Left colon (tissue), 2 donors: ENCODE measurements around the gene HOTAIR. TPM values are rescaled to one million over a fixed set of nuclear protein-coding genes. Genes with fewer than 3 reads are reported as not detected.

Source experiments
- ATAC-seq: fragments of 200-7000 bp; cut with Tn5 transposase; one replicate; pipeline ENCODE4 v1.9.1; 2020; ENCODE audit warnings: mild to moderate bottlenecking, moderate library complexity
- DNase-seq, 2 donors: peaks; one replicate each; pipeline ENCODE4 v3.0.0-alpha.2; 2020
- intact Hi-C, 2 donors: fragments of 100-400 bp; cut with DNase I in 1 of 2; cut with micrococcal nuclease in 1 of 2; formaldehyde crosslinking; loops; one replicate each; pipeline versions ENCODE4 v1.11.2 to v1.14.0; 2022; cut with DNase I, micrococcal nuclease
- total RNA-seq, 2 donors: library from RNA; stranded (reverse); fragmentation: NEBNext Ultra II Directional; extraction: Animal tissue kit (Norgen Biotek cat#: 25700); gene quantifications; one replicate each; pipeline ENCODE4 v1.2.1, GENCODE V29; 2021
- donor health status: DM: no; HTN: no; CAD: no.
- donor health status: DM: yes; HTN: yes; CAD: no.

HOTAIR gene
- total RNA-seq, 2 donors from 2014 or later, result not detected

DNA sequence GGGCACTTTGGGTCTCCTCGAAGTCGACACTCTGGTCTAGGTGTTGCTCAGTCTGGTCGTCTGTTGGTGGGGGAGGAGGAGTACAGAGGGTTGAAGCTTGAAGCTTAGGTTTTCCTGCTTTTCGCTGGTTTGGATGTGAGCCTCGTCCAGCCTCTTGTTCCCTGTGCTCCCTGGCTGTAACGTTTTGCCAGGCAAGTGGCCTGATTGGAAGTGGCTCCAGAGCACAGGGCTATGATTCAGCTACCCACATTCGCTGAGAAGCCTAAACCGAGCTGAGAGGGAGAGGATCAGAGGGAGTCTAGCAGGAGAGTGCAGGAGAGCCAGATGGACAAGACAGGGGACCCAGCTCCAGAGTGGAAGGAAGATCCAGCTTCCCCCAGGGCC, 16.3 kb upstream of the HOTAIR start:
- ATAC-seq (no peak), DNase-seq (no peak)
- intact Hi-C loops, result no loop called here

DNA sequence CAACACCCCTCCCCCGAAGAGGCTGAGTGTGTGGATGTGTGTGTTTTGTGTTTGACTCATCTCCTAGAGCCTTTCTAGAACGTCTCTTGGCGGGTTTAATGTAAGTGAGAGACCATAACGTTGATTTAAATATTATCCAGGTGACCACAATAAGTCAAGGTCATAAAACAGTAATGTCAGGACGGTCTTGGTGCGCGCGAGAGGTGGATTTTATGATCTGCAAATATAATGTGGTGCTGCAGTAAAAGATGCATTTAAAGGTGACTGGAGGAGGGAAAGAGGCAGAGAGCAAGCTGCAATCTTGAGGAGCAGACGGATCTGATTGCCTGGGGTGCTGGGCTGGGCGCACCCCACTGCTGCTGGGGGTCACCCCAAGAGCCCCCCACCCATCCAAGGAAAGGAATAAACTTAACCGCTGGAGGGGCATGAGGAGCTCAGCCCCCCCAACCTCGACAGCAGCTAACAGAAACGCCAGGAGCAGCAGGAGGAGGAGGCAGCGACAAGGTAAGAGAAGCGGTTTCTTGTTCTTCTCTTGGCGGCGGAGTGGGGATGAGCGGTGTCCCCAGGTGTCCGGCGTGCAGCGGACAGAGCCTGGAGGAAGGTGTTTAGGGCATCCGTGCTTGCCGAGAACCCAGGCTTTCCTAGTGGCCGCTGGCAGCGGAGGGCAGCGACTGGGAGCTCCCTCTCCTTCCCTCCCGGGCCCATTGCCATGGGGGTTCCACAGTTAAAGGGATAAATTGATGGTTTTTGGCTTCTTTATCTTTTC, 15.7 kb upstream of the HOTAIR start:
- intact Hi-C loops, result no loop called here
- DNase-seq (no peak), ATAC-seq (peak; percentile 83)

DNA sequence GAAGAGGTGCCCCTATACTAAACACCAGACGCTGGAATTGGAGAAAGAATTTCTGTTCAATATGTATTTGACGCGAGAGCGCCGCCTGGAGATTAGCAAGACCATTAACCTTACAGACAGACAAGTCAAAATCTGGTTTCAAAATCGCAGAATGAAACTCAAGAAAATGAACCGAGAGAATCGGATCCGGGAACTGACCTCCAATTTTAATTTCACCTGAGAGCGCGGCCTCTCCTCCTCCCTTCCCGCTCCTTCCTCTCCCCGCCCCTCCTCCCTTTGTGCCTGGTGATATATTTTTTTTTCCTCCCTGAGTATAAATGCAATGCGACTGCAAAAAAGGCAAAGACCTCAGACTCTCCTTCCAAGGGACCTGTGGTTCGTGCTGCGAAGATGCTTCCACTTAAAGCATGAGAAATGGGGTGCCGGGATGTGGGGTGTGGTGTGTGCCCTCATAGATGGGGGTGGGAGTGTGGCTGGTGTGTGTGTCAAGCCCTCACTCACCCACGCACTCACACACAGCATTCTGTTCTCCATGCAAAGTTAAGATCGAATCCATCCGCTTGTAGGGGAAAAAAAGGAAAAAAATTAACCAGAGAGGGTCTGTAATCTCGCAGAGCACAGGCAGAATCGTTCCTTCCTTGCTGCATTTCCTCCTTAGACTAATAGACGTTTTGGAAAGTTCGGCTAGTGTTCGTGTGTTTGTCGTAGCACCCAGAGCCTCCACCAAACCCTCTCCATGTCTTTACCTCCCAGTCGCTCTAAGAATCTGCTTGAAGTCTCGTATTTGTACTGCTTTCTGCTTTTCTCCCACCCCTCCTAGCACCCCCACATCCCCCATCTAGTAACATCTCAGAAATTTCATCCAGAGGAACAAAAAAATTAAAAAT, 14.7 kb upstream of the HOTAIR start:
- peak in 1 of 2 donors; percentile 45 for DNase-seq
- no peak for ATAC-seq
- intact Hi-C loops, result no loop called here

DNA sequence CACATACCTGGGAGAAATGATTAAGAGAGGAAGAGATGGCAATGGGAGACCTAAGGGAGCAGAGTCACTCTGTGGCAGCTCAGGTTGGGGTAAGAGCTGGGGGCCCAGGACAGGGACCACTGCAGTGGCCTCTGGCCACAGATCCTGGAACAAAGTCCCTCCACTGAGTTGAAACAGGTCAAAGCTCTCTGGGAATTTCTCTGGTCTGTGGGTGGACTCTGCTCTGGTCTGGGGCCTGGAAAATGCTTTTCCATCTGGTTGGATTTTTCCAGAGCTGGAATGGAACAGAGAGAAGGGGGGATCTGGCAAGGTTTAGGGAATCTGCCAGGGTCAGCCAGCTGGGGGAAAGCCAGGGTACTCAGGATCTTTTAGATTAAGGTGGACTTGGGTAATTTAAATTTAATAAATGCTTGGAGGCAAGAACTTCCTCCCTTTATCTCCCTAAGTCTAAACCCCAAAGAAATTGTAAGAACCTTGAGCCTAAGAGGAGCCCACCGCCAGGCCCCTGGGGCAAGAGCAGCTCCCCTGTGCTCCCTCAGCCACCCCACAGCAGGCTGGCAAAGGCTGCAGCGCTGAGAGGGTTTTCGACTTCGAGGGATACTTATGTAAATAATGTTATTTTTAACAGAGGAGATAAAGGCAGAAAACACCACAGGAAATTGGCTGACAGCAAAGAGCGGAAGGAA, 13.9 kb upstream of the HOTAIR start:
- no peak for ATAC-seq
- DNase-seq, result no peak
- intact Hi-C loops, result no loop called here

DNA sequence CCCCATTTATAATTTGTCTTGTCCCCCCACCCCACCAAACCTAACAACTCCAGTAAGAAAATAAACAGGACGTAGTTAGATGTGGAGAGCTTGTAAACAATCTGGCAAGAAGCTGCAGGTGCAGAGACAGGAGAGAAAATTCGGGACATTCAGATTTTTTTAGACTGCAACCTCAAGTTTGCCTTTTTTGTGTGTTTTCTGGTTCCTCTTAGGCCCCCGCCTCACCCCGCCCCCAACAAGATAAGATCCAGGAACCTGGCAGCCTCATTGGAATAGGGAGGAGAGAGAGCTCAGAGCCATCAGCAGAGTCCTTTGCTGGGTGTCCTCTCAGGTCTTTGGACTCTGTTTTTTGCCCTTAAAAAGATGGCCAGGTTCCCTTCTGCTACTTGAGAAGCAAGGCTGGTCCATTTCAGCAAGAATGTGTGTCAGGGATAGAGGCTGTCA, 13.1 kb upstream of the HOTAIR start:
- DNase-seq (no peak), ATAC-seq (no peak)
- intact Hi-C loops, result no loop called here

DNA sequence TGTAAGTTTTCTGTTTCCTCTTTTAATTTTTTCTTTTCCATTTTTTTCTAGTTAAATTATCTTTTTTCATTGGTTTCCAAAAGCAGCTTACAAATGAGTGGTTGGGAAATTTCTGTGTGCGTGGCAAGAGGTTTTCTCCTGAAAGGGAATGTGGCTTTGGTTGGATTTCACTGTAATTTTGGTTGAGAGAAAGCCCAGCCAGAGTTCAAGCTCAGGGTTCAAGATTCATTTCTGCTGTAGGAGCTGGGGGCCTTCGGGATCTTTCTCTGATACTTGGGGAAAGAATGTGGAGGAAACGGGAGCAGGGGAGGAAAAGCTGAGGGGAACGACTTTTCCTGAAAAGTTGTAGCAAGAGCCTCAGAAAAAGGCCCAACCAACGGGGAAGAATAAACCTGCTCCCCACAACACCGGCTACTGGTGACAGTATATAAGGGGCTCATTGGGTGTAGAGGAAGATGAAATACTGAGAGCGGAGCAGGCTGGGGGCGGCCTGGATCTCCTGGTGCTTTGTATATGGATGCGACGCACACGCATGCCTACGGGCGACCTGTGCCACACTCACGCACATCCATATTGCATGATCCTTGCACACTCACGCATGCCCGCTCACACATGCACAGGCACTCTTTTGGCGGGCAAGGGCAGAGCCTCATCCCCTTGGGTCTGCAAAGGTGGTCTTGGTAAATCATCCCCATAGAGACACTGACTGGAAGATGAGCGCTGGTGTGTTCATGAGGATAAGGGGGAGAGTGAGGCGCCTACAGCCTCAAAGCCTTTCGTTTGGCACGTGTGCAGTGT, 12.1 kb upstream of the HOTAIR start:
- DNase-seq, result no peak

DNA sequence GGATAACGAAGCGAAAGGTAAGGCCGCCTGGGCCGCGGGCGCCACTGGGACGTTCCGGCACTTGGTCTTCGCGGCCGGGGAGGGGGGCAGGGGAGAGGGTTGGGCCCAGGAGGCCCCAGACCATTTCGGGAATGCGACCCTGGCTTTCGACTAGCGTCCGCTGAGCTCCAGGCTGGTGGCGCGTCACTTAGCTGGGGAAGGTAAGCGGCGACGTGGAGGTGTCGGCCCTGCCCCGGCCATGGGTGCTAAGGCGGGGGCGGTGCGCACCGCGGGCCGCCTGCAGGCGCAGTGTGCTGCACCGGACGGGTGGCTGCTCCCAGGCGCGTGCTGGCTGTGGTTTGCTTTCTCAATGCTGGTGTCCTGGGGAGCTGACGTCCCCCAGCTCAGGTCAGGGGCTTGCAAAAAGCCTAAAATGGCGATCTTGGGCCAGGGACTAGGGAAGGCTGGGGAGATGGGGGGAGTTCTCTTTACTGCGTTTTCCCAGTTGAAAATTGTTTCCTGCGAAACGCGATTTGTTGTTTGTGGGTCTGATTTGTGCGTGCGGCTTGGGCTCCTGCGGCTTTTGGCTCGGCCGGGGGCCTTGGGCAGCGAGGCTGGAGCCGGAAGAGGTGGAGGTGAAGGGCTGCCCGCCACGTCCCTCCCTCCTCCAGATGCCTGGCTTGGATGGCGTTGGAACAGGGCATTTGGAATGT, 11.4 kb upstream of the HOTAIR start:
- ATAC-seq, result peak; percentile 28
- intact Hi-C loops, result no loop called here
- DNase-seq, result no peak

More for the DNA sequence above, 12.1 kb upstream of the HOTAIR start:
- no peak for ATAC-seq
- intact Hi-C loops, result no loop called here

DNA sequence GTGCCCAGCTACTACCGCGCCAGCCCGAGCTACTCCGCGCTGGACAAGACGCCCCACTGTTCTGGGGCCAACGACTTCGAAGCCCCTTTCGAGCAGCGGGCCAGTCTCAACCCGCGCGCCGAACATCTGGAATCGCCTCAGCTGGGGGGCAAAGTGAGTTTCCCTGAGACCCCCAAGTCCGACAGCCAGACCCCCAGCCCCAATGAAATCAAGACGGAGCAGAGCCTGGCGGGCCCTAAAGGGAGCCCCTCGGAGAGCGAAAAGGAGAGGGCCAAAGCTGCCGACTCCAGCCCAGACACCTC, 10.9 kb upstream of the HOTAIR start:
- ATAC-seq, result no peak
- intact Hi-C loops, result no loop called here
- DNase-seq, result no peak

DNA sequence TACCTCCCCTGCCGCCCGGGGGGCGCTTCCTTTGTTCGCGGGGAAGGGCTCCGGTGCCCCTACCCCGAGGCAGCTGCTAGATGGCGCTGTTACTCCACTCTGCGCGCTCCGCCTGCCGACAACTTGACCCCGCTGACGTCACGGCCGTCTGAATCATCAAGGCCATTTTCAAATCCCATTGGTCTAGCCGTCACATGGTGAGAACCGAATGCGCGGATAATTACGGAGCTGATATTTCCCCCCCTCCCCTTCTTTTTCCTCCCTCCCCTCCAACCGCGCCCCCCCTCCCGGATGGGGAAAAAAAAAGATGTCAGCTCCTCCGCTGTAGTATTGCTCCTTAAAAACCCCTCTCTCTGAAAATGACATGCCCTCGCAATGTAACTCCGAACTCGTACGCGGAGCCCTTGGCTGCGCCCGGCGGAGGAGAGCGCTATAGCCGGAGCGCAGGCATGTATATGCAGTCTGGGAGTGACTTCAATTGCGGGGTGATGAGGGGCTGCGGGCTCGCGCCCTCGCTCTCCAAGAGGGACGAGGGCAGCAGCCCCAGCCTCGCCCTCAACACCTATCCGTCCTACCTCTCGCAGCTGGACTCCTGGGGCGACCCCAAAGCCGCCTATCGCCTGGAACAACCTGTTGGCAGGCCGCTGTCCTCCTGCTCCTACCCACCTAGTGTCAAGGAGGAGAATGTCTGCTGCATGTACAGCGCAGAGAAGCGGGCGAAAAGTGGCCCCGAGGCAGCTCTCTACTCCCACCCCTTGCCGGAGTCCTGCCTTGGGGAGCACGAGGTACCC, 10.3 kb upstream of the HOTAIR start, which contains the start of gene HOXC10:
HOXC10 (plus strand) TSS at position 246 of the 791 bp plus-strand sequence; CDS start at position 360, 114 bp downstream.
- peak; percentile 48 for ATAC-seq
- DNase-seq, result peak; percentile 60 to 76
- intact Hi-C loops, result no loop called here

DNA sequence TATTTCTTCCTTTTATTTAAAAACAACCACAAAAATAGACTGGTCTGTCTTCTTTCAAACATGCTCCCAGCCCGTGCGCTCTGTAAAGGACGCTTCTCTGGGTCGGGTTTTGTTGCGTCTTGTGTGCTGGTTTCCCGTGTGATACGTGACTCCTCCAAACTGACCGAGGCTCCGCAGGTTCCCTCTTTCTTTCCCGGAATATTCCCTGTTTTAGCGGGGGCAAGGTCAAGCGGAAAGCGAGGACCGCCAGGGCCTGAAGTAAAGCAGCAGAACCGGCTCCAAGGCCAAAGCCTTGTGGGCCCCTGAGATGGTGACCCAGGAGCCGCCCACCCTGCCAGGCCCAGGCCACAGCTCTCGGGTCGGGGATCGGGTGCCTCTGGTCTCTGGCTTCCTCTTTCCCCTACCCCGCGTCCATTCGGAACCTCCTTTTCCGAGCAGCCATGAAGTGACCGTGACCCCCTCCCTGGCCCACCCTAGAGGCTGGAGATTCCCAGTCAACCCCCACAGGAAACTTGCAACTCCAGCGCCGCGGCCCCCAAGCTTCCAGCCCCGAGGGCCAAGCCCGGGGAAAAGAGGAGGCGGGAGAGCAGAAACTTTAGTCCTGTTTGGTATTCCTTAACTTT, 9.3 kb upstream of the HOTAIR start:
- intact Hi-C loops, result no loop called here
- ATAC-seq, result no peak
- no peak for DNase-seq

DNA sequence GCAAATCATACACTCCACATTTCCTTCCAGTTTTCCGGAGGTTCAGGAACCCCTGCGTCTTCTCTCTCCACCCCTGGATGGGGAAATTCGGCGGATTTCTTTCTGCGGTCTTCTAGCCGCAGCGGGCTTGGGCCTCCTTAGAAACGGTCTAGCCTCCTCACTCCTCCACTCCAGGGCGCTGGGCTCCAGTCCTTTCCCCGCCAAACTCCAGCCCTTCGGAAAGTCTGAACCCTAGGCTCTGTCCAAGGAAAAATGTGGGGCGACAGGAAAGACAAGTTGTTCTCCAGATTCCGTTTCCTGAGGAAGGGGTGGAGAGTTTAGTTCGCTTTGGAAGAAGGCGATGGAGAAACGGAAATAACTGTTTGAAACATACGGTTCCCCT, 8.8 kb upstream of the HOTAIR start:
- intact Hi-C loops, result no loop called here
- DNase-seq, result no peak
- ATAC-seq, result no peak

DNA sequence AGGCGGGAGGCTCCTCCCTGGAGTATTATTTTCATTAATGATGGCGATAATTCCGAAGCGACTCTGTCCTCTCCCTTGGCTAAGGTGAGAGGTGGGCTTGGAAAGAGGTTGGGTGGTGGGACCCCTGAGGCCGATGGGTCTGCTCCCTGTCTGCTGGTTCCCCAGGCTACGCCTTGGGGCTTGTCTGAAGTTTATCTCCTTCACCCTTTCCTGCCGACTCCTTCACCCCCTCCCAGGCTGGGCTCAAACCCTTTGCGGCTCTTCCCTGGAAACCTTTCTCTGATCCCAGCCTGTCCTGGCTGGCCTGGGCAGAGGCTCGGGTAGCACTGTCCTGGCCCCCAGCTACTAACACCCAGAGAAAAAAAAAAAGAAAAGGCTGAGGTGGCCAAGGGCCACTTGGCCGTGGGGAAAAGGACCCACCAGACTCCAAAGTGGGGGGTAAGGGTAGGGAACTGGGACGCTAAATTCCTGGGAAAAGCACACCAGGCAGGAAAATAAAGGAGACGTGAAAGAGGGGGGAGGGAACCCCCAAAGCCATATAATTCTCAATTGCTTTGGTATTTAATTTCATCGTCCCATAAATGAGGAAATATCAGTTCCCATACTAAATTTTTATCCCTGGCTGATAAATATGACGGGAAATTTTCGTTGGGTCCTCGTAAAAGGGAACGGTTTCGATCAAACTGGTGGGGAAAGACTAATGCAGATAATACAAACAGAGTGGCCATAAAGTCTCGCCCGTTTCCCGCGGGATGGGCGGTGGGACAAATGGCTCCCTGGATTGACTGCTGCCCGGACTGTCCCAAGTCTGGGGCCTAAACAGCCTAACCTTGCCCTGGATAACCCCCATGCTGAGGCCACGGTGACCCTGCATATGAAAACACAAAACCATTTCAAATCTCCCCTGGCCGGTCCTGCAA, 8.2 kb upstream of the HOTAIR start:
- intact Hi-C loops, result no loop called here
- DNase-seq, result no peak
- no peak for ATAC-seq

DNA sequence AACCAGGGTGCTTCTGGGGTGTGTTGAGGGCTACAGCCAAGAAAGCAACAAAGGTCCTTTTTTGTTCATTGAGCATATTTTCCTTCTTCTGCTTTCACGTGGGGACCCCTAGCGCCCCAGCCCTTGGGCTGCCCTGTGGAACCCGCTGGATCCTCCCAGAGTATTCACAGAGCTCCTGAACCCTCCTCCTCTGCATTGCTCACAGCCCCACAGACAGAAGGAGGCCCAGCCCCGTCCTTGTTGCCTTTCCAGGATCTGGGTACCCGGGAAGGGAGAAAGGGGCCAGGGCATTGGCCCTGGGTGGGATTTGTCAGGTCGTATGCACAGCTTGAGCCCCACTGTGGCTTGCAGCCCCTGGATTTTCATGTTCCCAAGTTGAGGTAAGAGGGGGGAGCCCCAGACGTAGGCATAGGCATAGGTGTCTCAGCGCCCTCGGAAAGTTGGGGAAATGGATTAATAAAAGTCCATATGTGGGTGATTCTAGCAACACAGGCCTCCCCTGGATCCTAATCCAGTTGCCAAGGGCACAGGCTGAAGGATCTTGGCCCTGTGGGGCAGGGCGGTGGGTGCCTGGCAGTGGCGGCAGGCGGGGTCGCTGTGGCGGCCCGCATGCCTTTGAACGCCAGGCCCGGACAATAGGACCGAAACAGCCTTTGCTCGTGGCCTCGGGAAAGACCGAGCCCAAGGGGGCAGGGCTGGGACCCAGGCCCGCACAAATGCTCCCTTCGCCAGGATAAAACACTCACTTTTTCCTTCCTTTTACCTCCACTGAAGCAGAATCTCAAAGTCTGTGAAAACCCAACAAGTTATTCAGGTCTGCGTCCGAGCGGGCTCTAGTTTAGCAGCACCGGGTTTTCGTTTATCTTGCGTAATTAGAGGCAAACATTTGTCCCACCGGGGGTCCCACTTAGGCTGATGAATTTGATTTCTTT, 7.1 kb upstream of the HOTAIR start:
- ATAC-seq (no peak), DNase-seq (no peak)
- intact Hi-C loops, result no loop called here

DNA sequence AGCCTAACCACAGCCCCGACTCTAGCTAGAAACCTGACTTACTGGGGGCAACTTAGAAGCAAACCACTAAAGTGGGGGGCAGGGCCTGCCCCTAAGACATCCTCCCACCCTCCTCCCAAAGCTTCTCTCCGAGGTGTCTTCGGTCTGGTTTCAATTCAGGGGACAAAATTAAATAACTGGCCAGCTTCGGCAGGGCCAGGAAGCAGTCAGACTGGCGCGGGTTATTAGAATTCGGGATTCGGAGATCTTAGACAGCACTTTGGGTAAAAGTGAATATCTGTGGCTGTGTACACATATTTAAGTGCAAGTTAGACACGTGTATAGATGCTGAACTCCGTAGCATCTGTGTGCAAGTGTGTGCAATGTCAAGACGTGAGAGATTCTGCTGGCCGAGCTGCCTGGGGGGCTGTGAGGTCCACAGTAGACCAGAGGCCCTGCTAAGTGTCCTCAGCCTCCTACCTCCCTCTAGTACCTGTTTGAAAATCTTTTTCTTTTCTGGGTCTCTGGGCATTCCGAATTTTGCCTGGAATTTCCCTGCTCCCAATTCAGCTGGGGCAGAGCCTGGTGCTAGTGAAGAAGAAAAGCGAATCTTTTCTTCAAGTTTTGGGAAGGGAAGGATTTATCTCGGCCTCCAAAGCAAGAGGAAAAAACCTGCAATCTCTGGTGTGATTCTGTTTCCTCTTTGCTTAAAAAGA, 6.2 kb upstream of the HOTAIR start:
- ATAC-seq, result no peak
- intact Hi-C loops, result no loop called here
- no peak for DNase-seq
